HTR-8/SVneo (cell line): ENCODE data around the gene PARN.

Experiments
- DNase-seq: peaks from one replicate; pipeline ENCODE4 v3.0.0; 2011; ENCODE audit warnings: low spot score, mixed read lengths; ENCODE audit not compliant: insufficient read length
- FAIRE-seq: peaks from 2 replicates; lab custom pipeline; 2011; peaks lifted over from hg19 to GRCh38; lab: Jason Lieb, UNC

PARN gene

GRCh38 chr16:14388243-14388642 lies 241.8 kb downstream of the PARN start:
- FAIRE-seq, result no peak
- DNase-seq, result no peak

- FAIRE-seq, result no peak
Measured at GRCh38 chr16:14386115-14386514, 243.9 kb downstream of the PARN start.

More at GRCh38 chr16:14386115-14386514, 243.9 kb downstream of the PARN start:
- DNase-seq, result no peak
